ENCODE data around the gene ACOXL.

Gene ACOXL

DNA sequence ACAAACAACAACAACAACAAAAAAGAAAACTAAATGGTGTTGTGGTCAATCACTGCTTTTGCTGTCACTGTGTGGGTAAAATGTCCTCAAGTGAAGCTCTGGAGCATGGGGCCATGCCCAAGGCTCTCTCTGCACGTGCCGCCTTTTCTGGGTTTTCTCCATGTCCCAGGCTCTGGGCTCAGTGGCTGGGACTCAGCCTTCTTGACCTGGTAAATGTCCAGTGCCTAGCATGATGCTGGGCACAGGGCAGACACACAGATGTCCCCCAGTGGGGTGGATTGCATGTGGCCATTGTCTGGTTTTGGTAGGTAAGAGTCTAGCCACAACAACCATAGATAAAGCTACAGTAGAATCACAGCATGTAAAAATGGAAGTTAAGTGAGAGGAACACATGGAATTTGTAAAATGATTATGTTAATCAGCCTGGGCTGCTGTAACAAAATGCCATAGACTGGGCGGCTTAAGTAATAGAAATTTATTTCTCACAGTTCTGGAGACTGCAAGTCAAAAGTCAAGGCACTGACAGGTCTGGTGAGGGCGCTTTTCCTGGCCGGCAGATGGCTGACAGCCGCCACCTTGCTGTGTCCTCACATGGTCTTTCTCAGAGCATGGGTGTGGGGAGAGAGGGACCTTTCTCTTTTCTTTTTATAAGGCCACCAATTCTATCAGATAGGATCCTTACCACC is 174.4 kb downstream of the ACOXL start:
- no peaks in the 10 kb centered on the region for H3K79me2 ChIP-seq (ENCODE audit: insufficient read depth, low read length)
- H3K4me3 ChIP-seq (ENCODE audit: low read depth, low read length, poor library complexity, severe bottlenecking): no peak overlapping the region
- H3F3A ChIP-seq (ENCODE audit: insufficient read depth, low read length): no peaks in the 10 kb centered on the region
- no peaks in the 10 kb centered on the region for H3K9me2 ChIP-seq (ENCODE audit: low read depth, low read length)
- H3K27ac ChIP-seq (ENCODE audit: low read depth, low read length, poor library complexity, severe bottlenecking): no peak overlapping the region
- no peak overlapping the region for H3K9ac ChIP-seq (ENCODE audit: low read length)
- H3K9me3 ChIP-seq (ENCODE audit: low read length): no peaks in the 10 kb centered on the region
- no peak overlapping the region for H3K4me2 ChIP-seq (ENCODE audit: low read length)
- no peak overlapping the region for H2AFZ ChIP-seq (ENCODE audit: low read length)
- no peaks in the 10 kb centered on the region for H3K36me3 ChIP-seq (ENCODE audit: insufficient read depth, low read length)
- TF ChIP-seq, protein P1, sequence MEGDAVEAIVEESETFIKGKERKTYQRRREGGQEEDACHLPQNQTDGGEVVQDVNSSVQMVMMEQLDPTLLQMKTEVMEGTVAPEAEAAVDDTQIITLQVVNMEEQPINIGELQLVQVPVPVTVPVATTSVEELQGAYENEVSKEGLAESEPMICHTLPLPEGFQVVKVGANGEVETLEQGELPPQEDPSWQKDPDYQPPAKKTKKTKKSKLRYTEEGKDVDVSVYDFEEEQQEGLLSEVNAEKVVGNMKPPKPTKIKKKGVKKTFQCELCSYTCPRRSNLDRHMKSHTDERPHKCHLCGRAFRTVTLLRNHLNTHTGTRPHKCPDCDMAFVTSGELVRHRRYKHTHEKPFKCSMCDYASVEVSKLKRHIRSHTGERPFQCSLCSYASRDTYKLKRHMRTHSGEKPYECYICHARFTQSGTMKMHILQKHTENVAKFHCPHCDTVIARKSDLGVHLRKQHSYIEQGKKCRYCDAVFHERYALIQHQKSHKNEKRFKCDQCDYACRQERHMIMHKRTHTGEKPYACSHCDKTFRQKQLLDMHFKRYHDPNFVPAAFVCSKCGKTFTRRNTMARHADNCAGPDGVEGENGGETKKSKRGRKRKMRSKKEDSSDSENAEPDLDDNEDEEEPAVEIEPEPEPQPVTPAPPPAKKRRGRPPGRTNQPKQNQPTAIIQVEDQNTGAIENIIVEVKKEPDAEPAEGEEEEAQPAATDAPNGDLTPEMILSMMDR (IDR thresholded peaks at IDR 0.05; ENCODE audit: low read length): no peak
- TF ChIP-seq EZH2 (IDR thresholded peaks at IDR 0.05; ENCODE audit: borderline replicate concordance, low read length): no peak
- H4K20me1 ChIP-seq (ENCODE audit: insufficient read depth, low read length): no peaks in the 10 kb centered on the region
- peaks cover 5% of the 10 kb centered on the region; the same call in 1 of the 2 replicates for H3K27me3 ChIP-seq (ENCODE audit: insufficient read depth, low read length)
- no peaks in the 10 kb centered on the region for H3K4me1 ChIP-seq (ENCODE audit: insufficient read depth, low read length, severe bottlenecking)

DNA sequence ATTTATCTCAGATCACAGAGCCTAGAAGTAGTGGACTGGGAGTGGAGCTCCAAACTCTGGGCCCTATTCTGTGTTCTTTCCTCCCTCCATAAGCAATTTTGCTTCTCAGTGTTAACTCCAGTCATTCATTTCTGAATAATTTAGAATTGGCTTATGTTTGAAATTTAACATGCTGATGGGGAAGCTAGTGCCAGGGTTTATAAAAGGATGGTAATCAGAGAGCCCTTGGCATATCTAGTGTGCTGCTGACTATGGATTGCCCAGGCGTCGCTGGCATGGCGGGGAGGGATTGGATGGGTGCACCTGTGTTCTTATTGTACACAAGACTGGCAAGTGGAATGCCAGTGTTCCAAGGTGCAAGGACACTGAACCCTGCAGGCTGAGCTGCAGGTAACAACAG is 177.1 kb downstream of the ACOXL start:
- no peaks in the 10 kb centered on the region for H3K4me1 ChIP-seq (ENCODE audit: insufficient read depth, low read length, severe bottlenecking)
- H4K20me1 ChIP-seq (ENCODE audit: insufficient read depth, low read length): no peaks in the 10 kb centered on the region
- H3K79me2 ChIP-seq (ENCODE audit: insufficient read depth, low read length): no peaks in the 10 kb centered on the region
- H3K27ac ChIP-seq (ENCODE audit: low read depth, low read length, poor library complexity, severe bottlenecking): no peak overlapping the region
- no peak overlapping the region for H2AFZ ChIP-seq (ENCODE audit: low read length)
- H3K9ac ChIP-seq (ENCODE audit: low read length): no peak overlapping the region
- no peaks in the 10 kb centered on the region for H3K9me2 ChIP-seq (ENCODE audit: low read depth, low read length)
- H3K4me3 ChIP-seq (ENCODE audit: low read depth, low read length, poor library complexity, severe bottlenecking): no peak overlapping the region
- H3K4me2 ChIP-seq (ENCODE audit: low read length): no peak overlapping the region
- TF ChIP-seq EZH2 (IDR thresholded peaks at IDR 0.05; ENCODE audit: borderline replicate concordance, low read length): no peak
- TF ChIP-seq, protein P1 (IDR thresholded peaks at IDR 0.05; ENCODE audit: low read length): no peak
- H3K36me3 ChIP-seq (ENCODE audit: insufficient read depth, low read length): no peaks in the 10 kb centered on the region
- H3K27me3 ChIP-seq (ENCODE audit: insufficient read depth, low read length): peaks cover 5% of the 10 kb centered on the region; the same call in 1 of the 2 replicates
- no peaks in the 10 kb centered on the region for H3K9me3 ChIP-seq (ENCODE audit: low read length)
- H3F3A ChIP-seq (ENCODE audit: insufficient read depth, low read length): no peaks in the 10 kb centered on the region

- Histone ChIP-seq H3K4me3 (ENCODE audit: low read depth, low read length, poor library complexity, severe bottlenecking) (no peak overlapping the region), H3K9ac (ENCODE audit: low read length) (no peak overlapping the region), H4K20me1 (ENCODE audit: insufficient read depth, low read length) (no peaks in the 10 kb centered on the region), H3F3A (ENCODE audit: insufficient read depth, low read length) (no peaks in the 10 kb centered on the region), H2AFZ (ENCODE audit: low read length) (no peak overlapping the region), H3K9me2 (ENCODE audit: low read depth, low read length) (no peaks in the 10 kb centered on the region), H3K9me3 (ENCODE audit: low read length) (no peaks in the 10 kb centered on the region), H3K27ac (ENCODE audit: low read depth, low read length, poor library complexity, severe bottlenecking) (no peak overlapping the region), H3K4me2 (ENCODE audit: low read length) (no peak overlapping the region), H3K36me3 (ENCODE audit: insufficient read depth, low read length) (no peaks in the 10 kb centered on the region), H3K79me2 (ENCODE audit: insufficient read depth, low read length) (no peaks in the 10 kb centered on the region), H3K4me1 (ENCODE audit: insufficient read depth, low read length, severe bottlenecking) (no peaks in the 10 kb centered on the region), H3K27me3 (ENCODE audit: insufficient read depth, low read length) (peaks cover 4% of the 10 kb centered on the region; the same call in 1 of the 2 replicates)
- no peak for TF ChIP-seq EZH2 (IDR thresholded peaks at IDR 0.05; ENCODE audit: borderline replicate concordance, low read length)
- TF ChIP-seq, protein P1 (IDR thresholded peaks at IDR 0.05; ENCODE audit: low read length): no peak
Observed at GRCh38 chr2:110910423-110910822, 178.1 kb downstream of the ACOXL start.
